HS-27A (cell line): ENCODE measurements around the gene RAB41.
A peak's percentile ranks its signal among the peaks of the same experiment; 100 is the strongest.
"Not testable (repeated sequence)": the region's sequence is repeated elsewhere in the genome, so short reads cannot be mapped to it uniquely, and the experiment has no call there.

Experiments
- DNase-seq: peaks from one replicate; pipeline ENCODE4 v3.0.0-alpha.2; 2012; ENCODE audit warnings: low read depth, missing footprints

RAB41 gene

DNA sequence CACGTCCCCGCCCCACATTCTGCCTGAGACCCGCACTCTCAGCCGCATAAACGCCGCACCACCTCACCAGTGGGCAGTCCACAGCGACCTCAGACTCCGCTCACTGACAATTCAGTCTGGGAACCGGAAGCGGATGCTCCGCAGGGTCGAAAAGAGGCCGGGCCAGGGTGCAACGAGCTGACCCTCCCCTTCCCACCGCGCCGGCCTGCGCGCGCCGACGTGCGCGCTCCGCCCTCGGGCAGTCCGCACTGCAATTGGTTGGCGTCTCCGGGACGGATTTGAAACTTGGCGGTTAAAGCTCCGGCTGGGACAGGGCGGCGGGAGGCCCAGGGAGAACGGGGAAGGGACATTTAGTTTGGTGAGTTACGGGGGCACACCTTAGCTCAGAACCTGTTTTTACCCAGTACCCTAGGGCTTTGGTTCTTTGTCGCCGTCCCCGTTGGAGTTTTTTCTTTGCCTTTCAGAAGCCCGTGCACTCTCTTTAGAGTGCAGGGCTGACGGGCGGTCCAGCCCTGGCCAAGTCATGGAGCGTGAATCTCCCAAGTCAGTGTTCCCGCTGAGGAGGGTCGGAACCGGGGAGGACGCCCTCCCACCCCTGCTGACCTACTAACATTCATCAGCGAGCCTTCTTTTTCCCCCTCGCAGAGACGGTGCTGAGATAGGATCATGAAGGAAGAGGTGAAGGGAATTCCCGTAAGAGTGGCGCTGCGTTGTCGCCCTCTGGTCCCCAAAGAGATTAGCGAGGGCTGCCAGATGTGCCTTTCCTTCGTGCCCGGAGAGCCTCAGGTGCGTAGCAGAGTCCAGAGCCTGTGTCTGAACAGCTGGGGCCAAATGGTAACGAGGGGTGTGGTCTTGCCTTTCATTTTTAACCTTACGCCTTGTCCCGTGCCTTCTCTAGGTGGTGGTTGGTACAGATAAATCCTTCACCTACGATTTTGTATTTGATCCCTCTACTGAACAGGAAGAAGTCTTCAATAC, 8.1 kb downstream of the RAB41 start, which contains the start of the genes KIF4A and PDZD11:
KIF4A (plus strand) TSS at position 312 of the 978 bp plus-strand sequence; CDS start at position 667, 355 bp downstream.
PDZD11 (minus strand) TSS at position 135 of the 978 bp plus-strand sequence. CDS start 586 bp downstream, outside the sequence.
- peak; percentile 40 for DNase-seq

DNA sequence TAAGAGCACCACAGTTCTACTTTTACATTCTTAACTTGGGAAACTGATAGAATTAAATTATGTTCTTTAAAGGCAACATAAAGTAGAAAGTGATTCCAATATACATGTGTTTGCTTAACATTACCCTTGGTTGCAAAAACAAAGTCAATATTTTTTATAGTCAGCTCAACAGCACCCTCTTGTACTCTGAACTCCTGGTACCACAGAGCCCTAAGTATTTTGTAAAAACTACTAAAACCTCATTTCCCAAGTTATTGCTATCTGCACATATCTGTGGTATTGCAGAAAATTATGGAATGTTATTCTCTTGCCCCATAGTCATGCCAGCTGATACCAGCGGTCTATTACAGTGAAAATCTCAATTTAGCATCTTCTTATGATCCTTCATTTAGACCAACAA, 10.8 kb downstream of the RAB41 start:
- no peak for DNase-seq

DNA sequence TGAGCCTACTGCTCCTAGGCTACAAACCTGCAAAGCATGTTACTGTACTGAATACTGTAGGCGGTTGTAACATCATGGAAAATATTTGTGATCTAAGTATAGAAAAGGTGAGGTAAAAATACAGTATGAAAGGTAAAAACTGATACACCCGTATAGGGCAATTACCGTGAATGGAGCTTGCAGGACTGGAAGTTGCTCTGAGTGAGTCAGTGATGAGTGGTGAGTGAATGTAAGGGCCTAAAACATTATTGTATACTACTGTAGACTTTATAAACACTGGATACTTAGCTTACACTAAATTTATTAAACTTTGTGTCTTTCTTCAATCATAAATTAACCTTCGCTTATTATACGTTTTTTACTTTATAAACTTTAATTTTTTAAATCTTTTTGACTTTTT, 11.6 kb downstream of the RAB41 start:
- DNase-seq, result no peak

DNA sequence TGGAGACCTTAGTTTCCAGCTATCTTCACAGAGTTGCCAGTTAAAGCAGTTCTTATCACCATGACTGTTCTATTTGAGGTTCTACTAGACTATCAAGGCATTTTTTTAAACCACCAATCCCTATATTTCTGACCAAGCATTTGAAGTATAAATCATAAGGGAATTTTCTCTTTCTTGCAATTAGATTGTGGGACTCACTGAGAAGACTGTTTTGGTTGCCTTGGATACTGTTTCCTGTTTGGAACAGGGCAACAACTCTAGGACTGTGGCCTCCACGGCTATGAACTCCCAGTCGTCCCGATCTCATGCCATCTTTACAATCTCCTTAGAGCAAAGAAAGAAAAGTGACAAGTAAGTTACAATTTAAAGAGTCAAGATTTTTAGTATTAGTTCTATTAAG, 19.7 kb downstream of the RAB41 start:
- DNase-seq, result no peak

DNA sequence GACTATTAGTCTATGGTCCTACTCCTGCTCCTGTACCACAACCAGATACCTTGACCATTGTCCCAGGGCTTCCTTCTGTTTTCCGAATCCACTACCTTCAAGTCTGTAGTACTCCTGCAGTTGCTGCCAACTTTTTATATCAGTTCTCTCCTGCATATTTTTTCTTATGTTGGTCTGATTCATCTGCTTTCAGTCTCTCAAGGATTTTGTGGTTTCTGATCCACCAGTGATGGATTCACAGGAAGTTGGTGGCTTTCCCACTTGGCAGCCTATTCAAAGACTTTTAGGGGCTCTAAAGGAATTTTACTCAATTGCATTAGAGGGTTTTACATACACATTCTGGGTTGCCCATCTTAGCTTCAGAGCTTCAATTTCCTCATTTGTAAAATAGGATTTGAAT, 31.5 kb downstream of the RAB41 start:
- no peak for DNase-seq

DNA sequence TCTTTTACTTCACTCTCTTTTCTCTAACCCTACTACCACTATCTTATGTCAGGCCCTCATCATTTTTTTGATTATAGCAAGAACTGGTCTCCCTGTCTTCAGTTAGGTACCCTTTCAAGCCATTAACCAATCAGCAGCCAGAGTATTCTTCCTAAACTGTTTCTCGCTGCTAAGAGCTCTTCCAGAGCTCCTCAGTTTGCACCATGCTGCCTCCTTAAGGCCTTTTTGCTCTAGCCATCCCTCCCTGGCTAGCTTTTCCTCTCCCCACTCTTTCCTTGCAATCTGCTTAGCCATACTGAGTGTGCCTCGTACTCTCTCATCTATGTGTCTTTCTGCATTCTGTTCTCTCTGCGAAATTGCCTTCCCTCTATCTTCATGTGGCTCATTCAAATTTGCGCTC, 40.8 kb downstream of the RAB41 start:
- DNase-seq, result no peak

DNA sequence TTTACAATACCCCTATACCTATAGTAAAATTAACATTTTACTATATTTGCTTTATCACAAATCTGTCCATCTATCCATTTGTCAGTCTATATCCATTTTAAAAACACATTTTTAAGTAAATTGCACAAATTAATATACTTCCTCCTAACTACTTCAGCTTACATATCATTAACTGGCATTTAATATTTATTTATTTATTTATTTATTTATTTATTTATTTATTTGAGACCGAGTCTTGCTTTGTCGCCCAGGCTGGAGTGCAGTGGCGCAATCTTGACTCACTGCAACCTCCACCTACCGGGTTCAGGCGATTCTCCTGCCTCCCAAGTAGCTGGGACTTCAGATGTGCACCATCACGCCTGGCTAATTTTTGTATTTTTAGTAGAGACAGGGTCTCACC, 41.7 kb downstream of the RAB41 start:
- DNase-seq, result not testable (repeated sequence)

DNA sequence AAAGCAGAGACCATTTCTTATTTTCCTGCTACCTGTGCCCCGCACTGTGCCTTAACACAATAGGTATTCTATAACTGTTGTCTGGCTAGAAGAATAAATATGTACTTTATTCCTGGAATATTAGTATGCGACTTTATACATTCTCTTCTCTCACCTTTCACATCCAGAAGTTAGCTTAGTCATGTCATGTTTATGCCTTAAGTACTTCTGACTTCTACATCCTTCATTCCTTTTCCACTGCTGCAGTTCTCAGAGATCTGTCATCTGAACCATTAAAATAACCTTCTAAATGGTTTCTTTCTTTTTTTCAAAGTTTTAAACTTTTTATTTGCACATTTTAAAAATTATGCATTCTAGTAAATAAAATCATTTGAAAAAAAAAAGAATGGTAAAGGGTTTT, 42.4 kb downstream of the RAB41 start:
- DNase-seq, result no peak

DNA sequence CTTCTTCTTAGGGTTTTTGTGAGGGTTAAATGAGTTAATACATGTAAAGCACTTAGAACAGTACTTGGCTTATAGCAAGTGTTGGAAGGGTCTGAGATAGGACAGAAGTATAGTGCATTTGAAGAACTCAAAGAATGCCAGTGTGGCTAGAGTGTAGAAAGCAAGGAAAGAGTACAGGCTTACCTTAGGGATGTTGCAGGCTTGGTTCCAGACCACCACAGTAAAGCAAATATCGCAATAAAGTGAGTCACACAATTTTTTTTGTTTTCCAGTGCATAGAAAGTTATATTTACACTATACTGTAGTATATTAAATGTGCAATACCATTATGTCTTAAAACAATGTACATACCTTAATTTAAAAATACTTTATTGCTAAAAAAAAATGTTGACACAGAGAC, 49.2 kb downstream of the RAB41 start:
- DNase-seq, result no peak

DNA sequence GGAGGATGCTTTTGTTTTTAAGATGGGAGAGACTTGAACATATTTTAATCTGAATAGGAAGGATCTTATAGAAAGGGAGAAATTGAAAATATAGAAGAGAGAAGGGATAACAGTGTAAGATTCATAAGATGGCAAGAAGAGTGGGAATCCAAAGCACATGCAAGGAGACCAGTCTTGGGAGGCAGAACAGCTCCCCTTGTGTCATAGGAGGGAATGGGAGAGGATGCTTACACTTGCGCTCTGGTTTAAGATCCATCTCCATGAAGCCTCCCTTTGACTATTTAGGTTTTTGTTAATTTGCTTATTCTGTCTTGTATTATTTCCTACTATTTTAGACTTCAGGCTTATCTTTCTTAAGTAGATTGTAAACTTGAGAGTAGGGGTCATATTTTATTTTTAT, 50.6 kb downstream of the RAB41 start:
- no peak for DNase-seq
